H54 (cell line): ENCODE data around the gene NR2F2.

Experiments
- DNase-seq: peaks from one replicate; pipeline ENCODE4 v3.0.0; 2011; ENCODE audit warnings: low spot score, mixed read lengths; ENCODE audit not compliant: insufficient read length
- FAIRE-seq: peaks from 3 replicates; lab custom pipeline; 2011; peaks lifted over from hg19 to GRCh38; lab: Jason Lieb, UNC
- POLR2A ChIP-seq: IDR thresholded peaks from 2 replicates; pipeline ENCODE4 v1.6.1; 2011; ENCODE audit warnings: low read depth, mild to moderate bottlenecking, low read length

The NR2F2 gene

GRCh38 chr15:96338074-96338765 is 7.7 kb downstream of the NR2F2 start:
- no peak for DNase-seq
- FAIRE-seq: no peak
- no peak for TF ChIP-seq POLR2A

DNA sequence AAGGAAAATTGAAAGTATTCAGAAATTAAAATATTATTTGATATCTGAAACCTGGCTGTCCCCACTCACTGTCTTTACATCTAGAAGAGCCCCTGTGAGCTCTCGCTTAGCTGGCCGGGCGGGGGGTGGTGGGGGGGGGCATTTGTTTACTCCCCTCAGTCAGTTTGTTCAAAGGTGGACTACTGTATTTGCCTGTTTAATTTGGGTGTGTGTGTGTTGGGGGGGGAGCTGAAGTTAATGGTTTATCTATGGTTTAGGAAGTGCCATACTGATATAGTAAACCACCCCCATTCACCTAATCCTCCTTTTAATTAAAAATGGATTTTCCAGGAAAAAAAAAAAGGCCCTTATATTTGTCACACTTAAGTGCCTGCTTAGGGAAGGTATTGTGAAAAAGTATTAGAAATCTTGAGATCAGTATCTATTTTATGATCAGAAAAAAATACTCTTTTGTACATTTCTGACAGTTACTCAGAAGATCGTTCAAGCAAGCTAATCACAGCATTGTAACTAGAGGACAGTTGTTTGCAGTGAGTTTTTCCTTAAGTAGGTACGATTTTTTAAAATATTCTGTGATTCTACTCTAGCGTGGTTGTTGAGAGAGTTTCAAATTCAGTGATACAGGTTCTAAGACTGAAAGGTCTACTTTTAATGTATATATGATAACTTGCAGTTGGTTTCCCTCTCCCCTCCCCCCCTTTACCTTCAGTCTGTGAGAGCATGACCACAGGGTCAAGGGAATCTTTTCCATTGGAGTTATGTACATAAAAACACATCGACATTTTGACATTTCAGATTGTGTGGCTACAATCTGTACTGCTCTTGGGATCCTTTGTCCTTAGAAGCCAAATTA is 8.5 kb downstream of the NR2F2 start:
- FAIRE-seq: no peak

GRCh38 chr15:96339619-96340347 is 9.3 kb downstream of the NR2F2 start:
- DNase-seq: no peak
- TF ChIP-seq POLR2A: no peak
- FAIRE-seq: no peak

More for the DNA sequence above, 8.5 kb downstream of the NR2F2 start:
- no peak for DNase-seq
- TF ChIP-seq POLR2A: no peak

GRCh38 chr15:96340348-96340597 is 9.8 kb downstream of the NR2F2 start:
- FAIRE-seq: no peak
- TF ChIP-seq POLR2A: no peak

DNA sequence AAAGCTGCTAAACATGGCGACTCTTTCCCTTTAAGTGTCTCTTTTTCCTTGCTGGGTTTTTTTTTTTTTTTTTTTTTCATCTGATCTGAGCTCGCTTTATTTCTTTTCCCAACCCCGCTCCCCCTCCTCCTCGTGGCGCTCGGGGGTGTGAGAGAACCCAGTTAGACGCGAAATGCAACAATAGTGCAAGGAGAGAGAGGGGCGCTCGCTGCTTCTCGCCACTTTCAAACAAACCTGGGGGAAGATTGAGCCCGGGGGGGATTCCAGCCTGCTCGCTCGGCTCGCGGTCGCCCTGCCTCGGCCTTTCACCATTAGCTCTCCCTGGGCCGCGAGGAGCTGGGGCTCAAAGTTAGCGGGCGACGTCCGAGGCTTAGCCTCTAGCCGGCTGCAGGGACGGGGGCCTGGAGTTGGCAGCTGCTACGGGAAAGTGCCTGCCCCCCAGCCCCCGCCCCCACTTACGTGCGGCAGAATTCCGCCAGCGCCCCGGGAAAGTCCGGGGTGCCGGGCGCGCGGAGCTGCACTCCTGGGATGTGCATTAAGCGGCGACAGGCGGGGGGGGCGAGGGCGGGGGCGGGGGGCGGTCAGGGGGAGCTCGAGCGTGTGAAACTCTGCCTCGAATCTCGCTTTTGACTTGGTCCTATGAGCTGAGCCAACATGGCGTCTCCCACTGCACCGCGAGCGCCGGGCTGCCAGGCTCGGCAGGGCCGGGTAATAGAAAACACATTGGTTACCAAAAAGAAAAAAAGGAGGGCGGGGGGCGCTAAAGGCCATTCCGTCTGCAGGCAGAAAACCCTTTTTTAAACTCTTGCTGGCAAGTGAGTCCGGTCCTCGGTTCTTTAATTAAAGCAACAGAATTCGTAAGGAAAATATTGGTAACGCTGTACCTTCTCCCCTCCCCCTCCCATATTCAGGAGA is 10.4 kb downstream of the NR2F2 start:
- DNase-seq (no peak), FAIRE-seq (no peak)
- TF ChIP-seq POLR2A: no peak

More at GRCh38 chr15:96340348-96340597, 9.8 kb downstream of the NR2F2 start:
- DNase-seq: no peak

DNA sequence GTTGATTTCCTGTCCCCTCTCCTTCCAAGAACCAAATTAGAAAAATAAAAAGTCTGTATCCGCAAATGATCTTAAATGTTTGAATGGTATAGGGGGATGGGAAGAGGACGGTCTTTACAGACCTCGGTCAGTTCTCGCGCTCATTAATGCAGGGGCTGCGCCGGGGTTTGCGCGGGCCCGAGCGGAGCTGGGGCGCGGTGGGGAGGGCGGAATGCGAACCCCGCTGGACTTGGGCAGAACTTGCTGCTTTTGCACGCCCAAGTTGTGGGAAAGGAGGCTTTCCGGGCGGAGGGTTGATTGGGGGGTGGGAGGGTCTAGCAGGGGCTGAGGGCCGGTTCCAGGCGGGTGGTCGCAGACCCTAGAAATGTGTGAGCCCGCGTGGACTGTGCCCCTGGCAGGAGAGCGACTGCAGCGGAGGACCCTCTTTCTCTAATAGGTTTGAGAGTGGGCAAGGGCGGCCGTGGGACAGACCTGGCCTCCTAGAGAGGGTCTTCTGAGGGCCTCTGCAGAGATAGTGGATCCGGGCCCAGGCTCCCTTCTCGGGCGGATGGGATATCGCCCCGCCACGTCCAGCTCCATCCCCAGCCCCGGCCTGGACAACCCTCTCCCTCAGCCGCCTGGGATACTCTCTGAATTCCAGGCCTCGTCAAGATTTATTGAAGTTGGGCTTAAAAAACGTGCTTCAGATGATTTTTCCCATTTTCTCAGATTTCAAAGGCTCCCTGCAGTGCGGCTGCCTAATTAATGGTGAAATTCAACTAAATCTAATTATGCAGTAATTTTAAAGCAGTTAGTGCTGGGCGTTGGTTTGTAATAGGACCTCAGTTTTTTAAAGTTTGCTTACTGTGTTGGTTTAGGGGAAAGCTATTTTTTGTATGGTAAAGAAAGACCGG is 11.3 kb downstream of the NR2F2 start:
- no peak for TF ChIP-seq POLR2A
- DNase-seq (no peak), FAIRE-seq (no peak)

- DNase-seq: no peak
- TF ChIP-seq POLR2A: no peak
- FAIRE-seq: no peak
Measured at GRCh38 chr15:96342406-96343112, 12.1 kb downstream of the NR2F2 start.

- TF ChIP-seq POLR2A: no peak
- FAIRE-seq: no peak
- DNase-seq: no peak
Measured at GRCh38 chr15:96343113-96344059, 12.9 kb downstream of the NR2F2 start.

GRCh38 chr15:96344060-96344705 is 13.7 kb downstream of the NR2F2 start:
- no peak for FAIRE-seq
- TF ChIP-seq POLR2A: no peak
- DNase-seq: no peak

DNA sequence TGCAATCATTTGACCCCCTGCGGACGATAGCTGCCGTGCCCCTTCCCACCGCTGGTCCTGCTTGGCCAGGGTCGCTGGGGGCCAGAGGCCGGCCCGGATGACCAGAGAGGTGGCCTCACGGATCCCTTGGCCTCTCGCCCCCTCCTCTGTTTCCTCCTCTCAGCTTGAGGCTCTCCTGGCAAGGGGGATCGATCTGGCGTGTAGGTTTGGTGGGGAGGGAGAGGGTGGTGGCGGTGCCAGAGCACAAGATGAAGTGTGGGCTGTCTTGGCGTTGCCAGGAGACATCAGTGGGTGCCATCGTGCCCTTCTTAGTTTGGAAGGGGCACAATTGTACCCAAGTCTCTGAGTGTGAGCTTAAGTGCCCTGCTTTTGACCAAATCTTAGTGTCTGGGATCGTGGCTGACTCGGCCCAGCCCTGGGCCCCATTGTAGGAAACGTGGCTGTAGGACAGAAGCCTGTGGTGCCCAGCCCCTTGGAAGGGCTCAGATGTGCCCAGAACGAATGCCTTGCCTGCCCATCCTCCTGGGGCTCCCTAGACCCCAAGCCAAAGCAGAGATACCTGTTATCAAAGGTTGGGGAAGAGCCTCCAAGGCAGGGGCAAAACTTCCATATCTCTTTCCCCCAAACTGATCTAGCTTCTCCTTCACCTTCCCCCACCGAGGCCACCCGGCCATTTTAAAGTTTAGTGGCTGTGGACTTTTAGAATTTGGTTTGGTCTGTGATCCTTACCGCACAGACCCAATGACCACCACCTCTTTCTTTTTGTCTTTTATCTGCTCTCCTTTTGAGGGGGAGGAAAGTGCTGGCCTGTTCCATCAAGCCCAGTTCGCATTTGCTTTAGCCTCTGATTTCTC is 14.4 kb downstream of the NR2F2 start:
- no peak for TF ChIP-seq POLR2A
- no peak for FAIRE-seq

More for the DNA sequence above, 14.4 kb downstream of the NR2F2 start:
- no peak for DNase-seq
